Common myeloid progenitor, CD34-positive (primary cell): ENCODE results near the gene CHD6.

Source experiments
- CTCF ChIA-PET: fragments of 350-600 bp; sonication (Branson Sonifier 250); formaldehyde crosslinking; loops from one replicate; lab custom pipeline; 2021; ENCODE audit warnings: antibody characterized with exemption; lab: Charles Lee
- POLR2A ChIA-PET: fragments of 350-600 bp; sonication (Branson Sonifier 250); formaldehyde crosslinking; loops from one replicate; lab custom pipeline; 2021; ENCODE audit warnings: antibody characterized with exemption; lab: Charles Lee
- DNase-seq, 3 donors: peaks; one replicate each; pipeline versions ENCODE4 v3.0.0 to v3.0.0-alpha.2; 2013
- H3K27ac ChIP-seq, 2 experiments: 1 replicate in 1 of 2; 2 replicates in 1 of 2; pipeline ENCODE4 v1.7.0; 2013; ENCODE audit warnings: inconsistent platforms in 2 of 2, low read length in 2 of 2, mild to moderate bottlenecking in 2 of 2, low read depth in 1 of 2, moderate library complexity in 1 of 2; ENCODE audit not compliant: severe bottlenecking in 2 of 2, insufficient read depth in 1 of 2, poor library complexity in 1 of 2
- H3K27me3 ChIP-seq, 5 experiments: replicated peaks in 2 of 5; 1 replicate in 3 of 5; 2 replicates in 2 of 5; pipeline versions ENCODE4 v1.6.1 to v1.7.0; 2013; ENCODE audit warnings: low read length in 4 of 5, mild to moderate bottlenecking in 2 of 5, moderate library complexity in 2 of 5, inconsistent platforms in 1 of 5; ENCODE audit not compliant: insufficient read depth in 5 of 5, control insufficient read depth in 4 of 5
- H3K36me3 ChIP-seq, 4 experiments: 1 replicate in 2 of 4; 2 replicates in 2 of 4; pipeline versions ENCODE4 v1.6.1 to v1.7.0; 2013; ENCODE audit warnings: low read length in 3 of 4, control low read depth in 1 of 4, mild to moderate bottlenecking in 1 of 4; ENCODE audit not compliant: control insufficient read depth in 4 of 4, insufficient read depth in 4 of 4
- H3K4me1 ChIP-seq, 4 experiments: 1 replicate in 3 of 4; 2 replicates in 1 of 4; pipeline versions ENCODE4 v1.6.1 to v1.7.1; 2013; ENCODE audit warnings: low read length in 3 of 4, mild to moderate bottlenecking in 3 of 4, control low read depth in 1 of 4, inconsistent platforms in 1 of 4, moderate library complexity in 1 of 4; ENCODE audit not compliant: control insufficient read depth in 4 of 4, insufficient read depth in 4 of 4; ENCODE audit errors: control extremely low read depth in 1 of 4
- H3K4me3 ChIP-seq, 7 experiments: 1 replicate in 4 of 7; 2 replicates in 3 of 7; pipeline versions ENCODE4 v1.5.1 to v1.7.0; 2013; ENCODE audit warnings: mild to moderate bottlenecking in 7 of 7, low read length in 6 of 7, moderate library complexity in 6 of 7, inconsistent platforms in 2 of 7, low read depth in 2 of 7, control low read depth in 1 of 7; ENCODE audit not compliant: insufficient read depth in 4 of 7, control insufficient read depth in 1 of 7; ENCODE audit errors: extremely low read depth in 1 of 7
- H3K9me3 ChIP-seq, 5 experiments: 1 replicate in 4 of 5; 2 replicates in 1 of 5; pipeline versions ENCODE4 v1.6.1 to v1.7.1; 2013; ENCODE audit warnings: low read length in 4 of 5, mild to moderate bottlenecking in 2 of 5, inconsistent platforms in 1 of 5, low read depth in 1 of 5, moderate library complexity in 1 of 5; ENCODE audit not compliant: control insufficient read depth in 4 of 5, insufficient read depth in 2 of 5; ENCODE audit errors: control extremely low read depth in 1 of 5
- WGBS: methylation state at CpG from one replicate; pipeline ENCODE4 v1.1.5; 2013; ENCODE audit not compliant: insufficient coverage; 5-methylcytosine and 5-hydroxymethylcytosine counted together

The CHD6 gene

DNA sequence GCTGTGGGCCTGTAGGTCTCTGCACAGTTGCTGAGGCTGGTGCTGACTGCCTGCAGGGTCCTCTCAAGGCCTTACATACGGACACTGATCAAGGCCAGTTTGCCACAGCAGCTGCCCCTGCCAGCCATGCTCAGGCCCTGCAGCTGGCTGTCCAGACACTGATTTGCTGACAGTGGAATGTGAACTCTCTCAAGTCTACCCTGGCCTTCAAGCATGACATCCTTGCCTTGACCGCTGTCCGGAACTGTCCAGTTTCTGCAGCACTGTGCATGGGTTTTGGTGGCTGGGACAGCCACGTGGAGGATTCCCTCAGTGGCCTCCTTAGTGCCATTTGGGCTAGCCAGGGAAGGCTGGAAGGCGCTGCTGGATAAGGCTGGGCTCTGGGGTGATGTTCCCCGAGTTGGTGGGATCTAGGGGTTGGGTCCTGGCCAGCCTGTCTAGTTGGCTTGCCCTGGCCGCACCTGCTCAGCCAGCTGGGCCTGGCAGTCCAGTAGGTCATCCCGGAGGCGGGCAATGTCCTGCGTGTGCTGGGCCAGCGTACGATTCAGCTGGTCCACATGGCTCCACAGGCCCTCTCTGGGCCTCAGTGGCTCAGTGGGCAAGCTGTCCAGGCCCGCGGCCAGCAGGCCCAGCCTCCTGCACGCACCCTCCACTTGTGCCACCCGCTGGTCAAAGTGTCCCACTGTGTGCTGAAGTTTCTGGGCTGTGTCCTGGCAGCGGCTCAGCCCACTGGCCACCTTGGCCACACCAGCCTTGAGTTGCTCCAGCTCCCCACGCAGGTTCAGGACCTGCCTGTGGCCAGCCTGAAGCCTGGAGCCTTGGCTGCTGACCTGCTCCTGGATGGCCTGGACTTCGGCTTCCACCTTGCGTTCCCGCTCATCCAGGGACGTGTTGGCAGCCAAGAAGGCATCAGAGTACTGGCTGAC lies 257.1 kb downstream of the CHD6 start:
- Histone ChIP-seq H3K27me3 (peaks cover 0 to 40% (median 14%) of the 10 kb centered on the region in 5 experiments), H3K4me3 (no peak overlapping the region), H3K9me3 (no peaks in the 10 kb centered on the region), H3K4me1 (peaks cover 0 to 6% (median 4%) of the 10 kb centered on the region in 4 experiments), H3K27ac (no peak overlapping the region), H3K36me3 (no peaks in the 10 kb centered on the region)
- POLR2A ChIA-PET = no interaction called here
- CTCF ChIA-PET = interaction anchor here (1.4 to 2.7 kb wide), 2 partner anchors 21 to 225 kb away, joined by 3 to 8 read pairs; partner anchors contain the start of gene LPIN3
- WGBS = over 99% methylated on average over 21 of the region's 22 CpGs
- no peak for DNase-seq

DNA sequence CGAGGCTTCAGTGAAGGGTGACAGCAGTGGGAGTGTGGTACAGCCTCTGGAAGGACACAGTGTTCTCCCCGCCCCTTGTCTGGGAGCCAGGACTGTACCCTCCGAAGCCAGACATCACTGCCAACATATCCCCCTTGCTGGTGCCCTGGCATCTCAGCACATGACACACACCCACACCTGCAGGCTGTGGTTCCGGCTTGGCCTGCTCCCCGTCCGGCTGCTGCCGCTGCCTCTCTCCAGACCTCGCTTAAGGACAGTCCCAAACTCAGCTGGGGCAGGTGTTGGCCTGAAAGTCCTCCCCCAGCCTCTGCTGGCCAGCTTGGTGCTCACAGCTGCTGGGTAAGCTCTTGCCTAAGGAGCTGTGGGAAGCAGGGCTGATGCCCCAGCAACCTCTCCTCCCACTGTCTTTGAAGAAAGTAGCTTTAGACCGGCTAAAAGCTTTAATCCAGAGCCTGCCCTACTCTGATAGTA lies 258.6 kb downstream of the CHD6 start:
- H3K9me3 ChIP-seq = no peaks in the 10 kb centered on the region
- DNase-seq = no peak
- CTCF ChIA-PET = interaction anchor here (1.0 to 2.7 kb wide), 2 partner anchors 20 to 184 kb away, joined by 3 to 8 read pairs; partner anchors contain the start of gene LPIN3
- WGBS = 98% methylated on average over 7 of the region's 9 CpGs
- H3K36me3 ChIP-seq = no peaks in the 10 kb centered on the region
- no peak overlapping the region for H3K27ac ChIP-seq
- POLR2A ChIA-PET = no interaction called here
- peaks cover 0 to 25% (median 12%) of the 10 kb centered on the region in 5 experiments for H3K27me3 ChIP-seq
- H3K4me1 ChIP-seq = no peaks in the 10 kb centered on the region
- H3K4me3 ChIP-seq = no peak overlapping the region

DNA sequence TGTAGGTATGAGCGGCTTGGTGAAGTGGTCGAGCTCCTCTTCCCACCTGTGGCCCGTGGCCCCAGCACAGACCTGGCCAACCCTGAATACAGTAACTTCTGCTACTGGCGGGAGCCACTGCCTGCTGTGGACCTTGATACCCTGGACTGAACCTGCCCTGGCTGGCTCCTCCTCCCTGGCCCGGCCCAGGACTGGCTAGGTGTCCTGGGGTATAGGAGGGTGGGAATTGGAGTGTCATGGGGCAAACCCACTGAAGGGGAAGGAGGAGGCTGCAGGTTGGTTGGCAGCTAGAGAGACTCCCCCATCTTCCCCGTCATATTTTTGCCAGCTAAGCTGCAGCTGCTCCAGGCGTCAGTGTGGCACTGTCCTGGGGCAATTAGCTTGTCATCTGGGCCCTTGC lies 259.5 kb downstream of the CHD6 start:
- no peak overlapping the region for H3K27ac ChIP-seq
- CTCF ChIA-PET = interaction anchor here (0.7 to 2.7 kb wide), 3 partner anchors 19 to 183 kb away, joined by 3 to 8 read pairs (median 3); partner anchors contain the start of gene LPIN3
- WGBS = 100% methylated on average over 5 of the region's 7 CpGs

DNA sequence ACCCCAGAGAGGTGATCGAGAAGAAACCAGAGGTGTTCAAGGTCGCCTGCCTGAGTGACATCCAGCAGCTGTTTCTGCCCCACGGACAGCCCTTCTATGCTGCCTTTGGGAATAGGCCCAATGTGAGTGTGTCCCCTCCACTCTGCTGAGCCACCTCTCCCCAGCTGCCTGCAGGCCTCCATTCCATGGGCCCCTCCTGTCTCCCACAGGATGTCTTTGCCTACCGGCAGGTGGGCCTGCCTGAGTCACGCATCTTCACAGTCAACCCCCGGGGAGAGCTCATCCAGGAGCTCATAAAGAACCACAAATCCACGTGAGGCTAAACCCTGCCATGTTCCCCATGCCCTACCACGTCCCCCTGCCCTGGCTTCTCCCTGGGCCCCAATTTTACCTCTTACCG lies 259.9 kb downstream of the CHD6 start:
- H3K36me3 ChIP-seq = no peaks in the 10 kb centered on the region
- H3K27ac ChIP-seq = no peak overlapping the region
- ChIA-PET POLR2A (interaction anchor here (0.6 kb wide), 1 partner anchor 603 kb away, joined by 3 read pairs; no protein-coding TSS in a partner anchor), CTCF (interaction anchor here (0.7 to 2.7 kb wide), 2 partner anchors 18 to 20 kb away, joined by 3 to 8 read pairs; partner anchors contain the start of gene LPIN3)
- 100% methylated on average over 8 of the region's 9 CpGs for WGBS
- no peaks in the 10 kb centered on the region for H3K4me1 ChIP-seq
- DNase-seq = no peak
- no peaks in the 10 kb centered on the region for H3K9me3 ChIP-seq
- peaks cover 0 to 17% (median 10%) of the 10 kb centered on the region in 5 experiments for H3K27me3 ChIP-seq
- H3K4me3 ChIP-seq = no peak overlapping the region

More for the DNA sequence above, 259.5 kb downstream of the CHD6 start:
- POLR2A ChIA-PET = interaction anchor here (0.6 kb wide), 1 partner anchor 602 kb away, joined by 3 read pairs; no protein-coding TSS in a partner anchor
- H3K4me1 ChIP-seq = no peaks in the 10 kb centered on the region
- DNase-seq = no peak
- H3K9me3 ChIP-seq = no peaks in the 10 kb centered on the region
- no peak overlapping the region for H3K4me3 ChIP-seq
- no peaks in the 10 kb centered on the region for H3K36me3 ChIP-seq
- peaks cover 0 to 16% (median 12%) of the 10 kb centered on the region in 5 experiments for H3K27me3 ChIP-seq

DNA sequence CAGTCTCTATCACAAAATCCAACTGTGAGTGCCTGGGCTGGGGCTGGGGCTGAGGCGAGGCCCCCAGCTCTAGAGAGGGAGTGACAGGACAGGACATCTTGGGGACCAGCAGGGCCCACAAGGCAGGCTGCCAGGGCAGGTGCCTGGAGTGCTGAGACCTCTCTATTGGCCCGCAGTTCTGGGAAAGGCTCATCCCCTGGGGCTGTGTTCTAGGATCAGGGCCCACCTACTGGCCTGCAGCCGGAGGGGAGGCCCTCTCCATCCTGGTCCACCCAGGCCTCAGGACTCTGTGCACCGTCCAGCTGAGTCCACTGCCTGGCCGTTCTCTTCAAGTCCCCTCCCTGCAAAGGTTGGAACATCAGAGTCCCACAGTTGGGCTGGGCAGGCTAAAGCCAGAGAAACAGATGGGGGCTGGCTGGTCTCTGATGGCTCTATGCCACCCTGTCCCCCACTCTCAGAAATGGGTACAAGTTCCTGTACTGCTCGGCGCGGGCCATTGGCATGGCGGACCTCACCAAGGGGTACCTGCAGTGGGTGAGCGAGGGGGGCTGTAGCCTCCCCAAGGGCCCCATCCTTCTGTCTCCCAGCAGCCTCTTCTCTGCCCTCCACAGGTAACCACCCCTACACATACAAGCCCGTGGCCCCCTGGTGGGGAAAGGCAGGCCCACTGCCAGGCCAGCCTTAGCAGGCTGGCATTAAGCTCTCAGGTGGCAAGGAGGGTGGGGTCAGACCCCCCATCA lies 260.6 kb downstream of the CHD6 start:
- ChIA-PET CTCF (no interaction called here), POLR2A (no interaction called here)
- H3K27me3 ChIP-seq = peaks cover 0 to 18% (median 10%) of the 10 kb centered on the region in 5 experiments
- no peak overlapping the region for H3K27ac ChIP-seq
- no peaks in the 10 kb centered on the region for H3K9me3 ChIP-seq
- no peak for DNase-seq
- H3K36me3 ChIP-seq = no peaks in the 10 kb centered on the region
- H3K4me1 ChIP-seq = no peaks in the 10 kb centered on the region
- WGBS = 97% methylated on average over 11 of the region's 11 CpGs
- H3K4me3 ChIP-seq = no peak overlapping the region

DNA sequence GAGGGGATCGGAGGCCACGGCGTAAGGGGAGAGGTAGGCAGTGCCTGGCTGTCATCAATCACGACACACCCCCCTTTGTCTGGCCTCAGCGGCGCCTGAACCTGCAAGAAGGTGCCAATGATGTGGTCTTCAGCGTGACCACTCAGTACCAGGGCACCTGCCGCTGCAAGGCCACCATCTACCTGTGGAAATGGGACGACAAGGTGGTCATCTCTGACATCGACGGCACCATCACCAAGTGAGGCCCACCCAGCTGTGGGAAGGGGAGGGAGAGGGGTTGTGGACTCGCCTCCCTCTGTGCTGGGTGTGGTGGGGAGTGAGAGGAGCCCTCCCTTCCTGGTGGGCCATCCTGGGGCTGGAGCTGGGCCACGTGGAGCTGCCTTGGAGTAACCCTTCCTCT lies 261.2 kb downstream of the CHD6 start:
- Histone ChIP-seq H3K4me3 (no peak overlapping the region), H3K9me3 (no peaks in the 10 kb centered on the region), H3K4me1 (no peaks in the 10 kb centered on the region), H3K36me3 (no peaks in the 10 kb centered on the region), H3K27ac (no peak overlapping the region), H3K27me3 (peaks cover 0 to 23% (median 13%) of the 10 kb centered on the region in 5 experiments)
- ChIA-PET CTCF (no interaction called here), POLR2A (no interaction called here)
- 96% methylated on average over 11 of the region's 13 CpGs for WGBS
- DNase-seq = no peak
